VCaP (cell line): ENCODE data around the gene FBL.

Experiments used
- H3K27ac ChIP-seq: fragments of 450-650 bp; 2 replicates; pipeline ENCODE4 v1.5.1; 2017
- CTCF ChIP-seq: fragments of 450-650 bp; conservative IDR thresholded peaks from 2 replicates; pipeline ENCODE4 v1.5.1; 2017; ENCODE audit warnings: mild to moderate bottlenecking, moderate library complexity

FBL gene

GRCh38 chr19:39871886-39872866 is 26.0 kb upstream of the FBL start:
- no peak for TF ChIP-seq CTCF

GRCh38 chr19:39871362-39871761 is 25.2 kb upstream of the FBL start:
- no peak overlapping the region for H3K27ac ChIP-seq
- TF ChIP-seq CTCF = no peak

More at GRCh38 chr19:39871886-39872866, 26.0 kb upstream of the FBL start:
- H3K27ac ChIP-seq = no peak overlapping the region

GRCh38 chr19:39870171-39870971 is 24.2 kb upstream of the FBL start:
- no peak overlapping the region for H3K27ac ChIP-seq
- TF ChIP-seq CTCF = no peak

DNA sequence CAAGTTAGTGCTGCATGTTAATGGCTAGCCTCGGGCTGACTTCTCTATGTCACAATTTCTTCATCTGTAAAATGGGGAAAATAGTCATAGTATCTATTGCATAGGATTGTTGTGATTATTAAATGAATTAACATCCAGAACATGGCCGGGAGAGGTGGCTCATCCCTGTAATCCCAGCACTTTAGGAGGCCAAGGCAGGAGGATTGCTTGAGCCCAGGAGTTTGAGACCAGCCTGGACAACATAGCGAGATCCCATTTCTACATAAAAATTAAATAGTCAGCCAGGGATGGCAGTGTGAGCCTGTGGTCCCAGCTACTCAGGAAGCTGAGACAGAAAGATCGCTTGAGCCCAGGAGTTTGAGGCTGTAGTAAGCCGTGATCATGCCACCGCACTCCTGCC is 21.8 kb upstream of the FBL start:
- no peak overlapping the region for H3K27ac ChIP-seq
- no peak for TF ChIP-seq CTCF

GRCh38 chr19:39867133-39867532 is 21.0 kb upstream of the FBL start:
- H3K27ac ChIP-seq = no peak overlapping the region
- no peak for TF ChIP-seq CTCF

- no peak for TF ChIP-seq CTCF
- H3K27ac ChIP-seq = no peak overlapping the region
Observed at GRCh38 chr19:39865953-39866352, 19.8 kb upstream of the FBL start.

DNA sequence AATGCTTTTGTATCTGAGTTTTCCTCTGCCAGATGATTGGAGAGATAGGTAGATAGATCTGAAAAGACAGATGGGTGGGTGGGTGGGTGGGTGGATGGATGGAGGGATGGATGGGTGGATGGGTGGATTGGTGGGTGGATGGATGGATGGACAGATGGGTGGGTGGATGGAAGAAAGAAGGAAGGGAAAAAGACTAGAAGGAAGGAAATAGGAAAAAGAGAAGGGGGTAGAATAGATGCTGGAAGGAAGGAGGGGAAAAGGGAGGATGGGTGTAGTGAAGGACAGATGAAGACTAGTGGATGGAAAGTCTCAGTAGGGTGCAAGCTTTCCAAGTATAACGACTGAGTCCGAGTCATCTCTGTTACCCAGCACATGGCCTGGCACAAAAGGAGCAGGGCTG is 19.0 kb upstream of the FBL start:
- TF ChIP-seq CTCF = no peak
- H3K27ac ChIP-seq = no peak overlapping the region
